GM12873 (cell line): ENCODE data around the gene PRKCA.

Experiments
- CTCF ChIP-seq: IDR thresholded peaks from 2 replicates; pipeline ENCODE4 v1.5.1; 2012; ENCODE audit warnings: low read depth, mild to moderate bottlenecking, moderate library complexity, low read length, control low read depth; ENCODE audit not compliant: insufficient read depth; ENCODE audit errors: missing control alignments

The PRKCA gene

DNA sequence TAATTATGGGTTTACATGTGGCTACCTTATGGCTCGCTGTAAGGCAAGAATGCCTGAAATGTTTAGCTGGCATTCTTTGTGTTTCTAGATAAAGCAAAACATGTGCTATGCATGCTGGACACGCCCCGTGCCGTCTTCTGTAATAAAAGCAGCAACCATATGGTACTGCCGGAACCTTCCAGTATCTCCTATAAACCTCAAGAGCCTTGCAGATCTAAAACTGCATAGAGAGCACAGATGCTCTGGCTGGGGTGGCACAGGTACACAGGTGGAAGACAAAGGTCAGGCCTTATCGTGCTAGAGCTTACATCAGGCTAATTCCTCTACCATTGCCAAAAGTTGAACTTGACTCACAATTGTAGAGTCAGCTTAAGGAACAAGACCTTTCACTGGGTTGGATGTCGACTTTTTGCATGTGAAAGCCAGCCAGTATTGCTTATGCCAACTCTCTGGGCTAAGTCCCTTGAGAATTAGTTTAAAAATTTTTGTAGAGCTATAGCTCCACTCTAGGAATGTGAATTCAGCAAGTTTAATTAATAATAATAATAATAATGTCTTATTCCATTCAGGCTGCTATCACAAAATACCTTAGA is 345.1 kb downstream of the PRKCA start:
- TF ChIP-seq CTCF, result no peak

GRCh38 chr17:66649818-66650543 is 347.6 kb downstream of the PRKCA start:
- TF ChIP-seq CTCF, result no peak

DNA sequence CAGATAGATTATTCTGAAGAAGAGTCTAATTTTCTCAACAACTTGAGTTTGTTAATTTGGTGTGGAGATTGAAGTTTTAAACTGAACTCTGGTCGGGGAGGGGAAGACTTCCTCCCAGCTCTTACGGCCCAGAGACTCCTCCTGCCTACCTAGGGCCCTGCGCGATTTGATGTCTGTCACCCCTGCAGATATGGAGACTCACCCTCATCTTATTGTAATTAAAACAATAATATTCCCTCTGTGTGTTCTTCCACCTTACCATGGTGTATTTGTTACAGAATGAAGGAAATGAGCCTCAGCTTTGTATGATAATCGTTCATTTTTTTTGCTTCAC is 348.1 kb downstream of the PRKCA start:
- TF ChIP-seq CTCF, result no peak

DNA sequence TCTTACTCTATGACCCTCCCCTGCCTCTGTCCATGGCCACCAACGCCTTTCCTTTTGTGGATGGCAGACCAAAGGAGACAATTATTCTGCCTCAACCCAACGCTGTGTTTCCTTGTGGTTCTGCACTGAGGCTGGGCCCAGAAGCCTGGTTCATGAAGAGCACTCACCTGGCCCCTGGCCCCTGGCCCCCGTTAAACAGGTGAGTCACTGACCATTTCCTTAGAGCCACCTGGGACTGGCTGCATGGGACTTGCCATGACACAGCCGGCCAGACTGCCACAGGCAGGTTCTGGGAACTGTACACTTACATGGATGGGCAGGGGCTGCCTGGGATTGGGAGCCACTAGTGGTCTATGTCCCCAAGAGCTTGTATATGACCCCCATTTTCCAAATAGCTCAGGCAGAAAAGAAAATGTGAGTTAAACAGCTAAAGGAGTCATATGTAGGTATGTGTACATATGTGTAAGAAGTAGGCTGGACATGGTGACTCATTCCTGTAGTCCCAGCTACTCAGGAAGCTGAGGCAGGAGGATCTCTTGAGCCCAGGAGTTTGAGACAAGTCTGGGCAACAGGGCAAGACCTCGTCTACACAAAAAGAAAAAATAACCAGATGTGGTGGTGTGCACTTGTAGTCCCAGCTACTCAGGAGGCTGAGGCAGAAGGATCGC is 350.6 kb downstream of the PRKCA start:
- TF ChIP-seq CTCF, result no peak

- no peak for TF ChIP-seq CTCF
Measured at GRCh38 chr17:66654106-66654740, 351.8 kb downstream of the PRKCA start.

GRCh38 chr17:66654764-66655163 is 352.4 kb downstream of the PRKCA start:
- no peak for TF ChIP-seq CTCF

DNA sequence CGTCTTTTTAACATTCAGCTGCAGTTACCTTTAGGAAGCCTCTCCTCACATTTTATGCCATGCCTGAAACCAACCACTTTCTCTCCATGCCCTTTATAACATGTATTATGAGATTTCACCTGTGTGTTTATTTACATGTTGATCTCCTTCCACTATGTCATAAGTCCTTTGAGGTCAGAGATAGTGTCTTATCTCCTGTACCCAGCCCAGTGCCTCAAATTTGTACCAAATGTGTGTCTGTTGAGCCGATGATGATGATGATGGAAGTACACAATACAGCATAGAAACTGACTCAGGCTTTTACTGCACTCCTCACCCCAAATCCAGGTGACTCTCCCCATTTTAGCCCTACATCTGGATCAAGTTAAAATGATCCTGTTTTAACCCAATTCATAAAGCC is 353.0 kb downstream of the PRKCA start:
- TF ChIP-seq CTCF, result no peak
